HCT116 (cell line): ENCODE results near the gene CMIP. TPM values are rescaled to one million over a fixed set of nuclear protein-coding genes. Genes with fewer than 3 reads are reported as not detected.

Experiments used
- ATAC-seq: fragments of 200-7000 bp; cut with Tn5 transposase; 2 replicates; pipeline ENCODE4 v1.9.1; 2020; ENCODE audit warnings: mild to moderate bottlenecking, moderate library complexity
- BruUV-seq: library from RNA; stranded (reverse); fragments of 400-500 nt; replicated peaks from 2 replicates; lab custom pipeline; 2021; lab: Mats Ljungman, UMichigan
- CTCF ChIA-PET: fragments of 300-600 bp; sonication (Branson Sonifier 250); formaldehyde crosslinking; loops from one replicate; lab custom pipeline; 2021; ENCODE audit warnings: antibody characterized with exemption; lab: Charles Lee
- POLR2A ChIA-PET: fragments of 300-600, 350-600 bp; sonication (Branson Sonifier 250); formaldehyde crosslinking; loops from one replicate; lab custom pipeline; 2021; ENCODE audit warnings: antibody characterized with exemption; lab: Charles Lee
- RAD21 ChIA-PET, 2 experiments: fragments of 300-600 bp; sonication (Branson Sonifier 250); formaldehyde crosslinking; loops; one replicate each; lab custom pipeline; 2023; ENCODE audit warnings: low total read pairs in 2 of 2; ENCODE audit not compliant: uncharacterized antibody in 2 of 2, unreplicated experiment in 2 of 2, low non-redundant PET in 1 of 2; lab: Charles Lee
- DNase-seq: peaks from one replicate; pipeline ENCODE4 v3.0.0-alpha.2; 2010; ENCODE audit warnings: low read depth, low spot score
- H2AFZ ChIP-seq: fragments of 200-600 bp; shearing (Covaris generic), sonication (generic); 2 replicates; pipeline ENCODE4 v1.6.1; 2017; ENCODE audit warnings: low read depth, mixed run types, mixed read lengths, antibody characterized with exemption, low read length; ENCODE audit not compliant: poor library complexity, severe bottlenecking
- H3K27ac ChIP-seq: 2 replicates; pipeline ENCODE4 v1.5.1; 2012; ENCODE audit warnings: low read depth, low read length
- H3K27me3 ChIP-seq: fragments of 200-600 bp; sonication (generic); 2 replicates; pipeline ENCODE4 v1.6.1; 2016; ENCODE audit warnings: mixed run types, low read length, mixed read lengths; ENCODE audit not compliant: insufficient read depth
- H3K36me3 ChIP-seq, 2 experiments: fragments of 200-500 bp in 1 of 2; fragments of 200-600 bp in 1 of 2; sonication (Bioruptor generic) in 1 of 2; sonication (generic) in 1 of 2; 2 replicates each; pipeline versions ENCODE4 v1.5.1 to v1.6.1; 2014 to 2016; ENCODE audit warnings: low read length in 2 of 2, inconsistent platforms in 1 of 2, mixed read lengths in 1 of 2, mixed run types in 1 of 2; ENCODE audit not compliant: insufficient read depth in 2 of 2, control insufficient read depth in 1 of 2
- H3K4me1 ChIP-seq, 2 experiments: fragments of 200-600 bp in 1 of 2; sonication (generic) in 1 of 2; 2 replicates each; pipeline versions ENCODE4 v1.5.1 to v1.6.1; 2012 to 2017; ENCODE audit warnings: low read length in 2 of 2, inconsistent platforms in 1 of 2, mild to moderate bottlenecking in 1 of 2, mixed read lengths in 1 of 2, mixed run types in 1 of 2, moderate library complexity in 1 of 2; ENCODE audit not compliant: insufficient read depth in 2 of 2, control insufficient read depth in 1 of 2
- H3K4me2 ChIP-seq: fragments of 200-600 bp; sonication (generic); 2 replicates; pipeline ENCODE4 v1.6.1; 2017; ENCODE audit warnings: mixed run types, low read length, mixed read lengths
- H3K4me3 ChIP-seq, 2 experiments: fragments of 200-600 bp in 1 of 2; sonication (generic) in 1 of 2; replicated peaks in 1 of 2; 2 replicates each; pipeline ENCODE4 v1.5.1; 2011 to 2016; ENCODE audit warnings: low read length in 2 of 2, control low read depth in 1 of 2, low read depth in 1 of 2, mild to moderate bottlenecking in 1 of 2, mixed read lengths in 1 of 2, mixed run types in 1 of 2
- H3K79me2 ChIP-seq: fragments of 200-600 bp; sonication (generic); 2 replicates; pipeline ENCODE4 v1.6.1; 2017; ENCODE audit warnings: mild to moderate bottlenecking, mixed run types, low read length, moderate library complexity, mixed read lengths; ENCODE audit not compliant: insufficient read depth
- H3K9ac ChIP-seq: fragments of 200-600 bp; sonication (generic); 2 replicates; pipeline ENCODE4 v1.6.1; 2016; ENCODE audit warnings: low read length, mixed read lengths
- H3K9me2 ChIP-seq: fragments of 200-600 bp; sonication (generic), shearing (Covaris generic); 2 replicates; pipeline ENCODE4 v1.6.1; 2017; ENCODE audit warnings: mixed run types, mild to moderate bottlenecking, moderate library complexity; ENCODE audit not compliant: insufficient read depth
- H3K9me3 ChIP-seq, 2 experiments: fragments of 200-500 bp in 1 of 2; fragments of 200-600 bp in 1 of 2; sonication (Bioruptor generic) in 1 of 2; sonication (generic) in 1 of 2; 2 replicates each; pipeline ENCODE4 v1.6.1; 2014 to 2017; ENCODE audit warnings: low read length in 2 of 2, mixed read lengths in 2 of 2, inconsistent platforms in 1 of 2, low read depth in 1 of 2, mild to moderate bottlenecking in 1 of 2, mixed run types in 1 of 2, moderate library complexity in 1 of 2; ENCODE audit not compliant: control insufficient read depth in 1 of 2, insufficient read depth in 1 of 2
- H4K20me1 ChIP-seq: fragments of 200-600 bp; sonication (generic), shearing (Covaris generic); 2 replicates; pipeline ENCODE4 v1.6.1; 2017; ENCODE audit warnings: mixed run types, mild to moderate bottlenecking, moderate library complexity; ENCODE audit not compliant: insufficient read depth
- CBX3 ChIP-seq: IDR thresholded peaks from 2 replicates; pipeline ENCODE4 v1.6.1; 2012; ENCODE audit warnings: low read depth
- CEBPB ChIP-seq: IDR thresholded peaks from 2 replicates; pipeline ENCODE4 v1.6.1; 2012; ENCODE audit warnings: low read depth
- CTCF ChIP-seq, 3 experiments: fragments of 200-600 bp in 1 of 3; sonication (generic) in 1 of 3; IDR thresholded peaks in 2 of 3; conservative IDR thresholded peaks in 1 of 3; 2 replicates each; pipeline ENCODE4 v1.5.1; 2012 to 2017; ENCODE audit warnings: low read depth in 2 of 3, low read length in 2 of 3, antibody characterized with exemption in 1 of 3, borderline replicate concordance in 1 of 3, control low read depth in 1 of 3, mild to moderate bottlenecking in 1 of 3, mixed read lengths in 1 of 3, mixed run types in 1 of 3, moderate library complexity in 1 of 3; ENCODE audit not compliant: insufficient read depth in 1 of 3
- FOSL1 ChIP-seq: IDR thresholded peaks from 2 replicates; pipeline ENCODE4 v1.6.1; 2012; ENCODE audit warnings: low read depth
- JUND ChIP-seq: IDR thresholded peaks from 2 replicates; pipeline ENCODE4 v1.6.1; 2012
- POLR2AphosphoS5 ChIP-seq: IDR thresholded peaks from 2 replicates; pipeline ENCODE4 v1.6.1; 2011; ENCODE audit warnings: mild to moderate bottlenecking, low read depth, low read length, moderate library complexity
- RAD21 ChIP-seq: IDR thresholded peaks from 2 replicates; pipeline ENCODE4 v1.6.1; 2012; ENCODE audit warnings: low read depth, mild to moderate bottlenecking
- SIN3A ChIP-seq: IDR thresholded peaks from 2 replicates; pipeline ENCODE4 v1.6.1; 2012; ENCODE audit warnings: low read depth
- SP1 ChIP-seq: IDR thresholded peaks from 2 replicates; pipeline ENCODE4 v1.6.1; 2012; ENCODE audit warnings: low read depth
- SRF ChIP-seq: IDR thresholded peaks from 2 replicates; pipeline ENCODE4 v1.6.1; 2012; ENCODE audit warnings: low read depth
- TCF7L2 ChIP-seq: IDR thresholded peaks from 2 replicates; pipeline ENCODE4 v1.7.0; 2011; ENCODE audit warnings: borderline replicate concordance, inconsistent platforms; ENCODE audit not compliant: insufficient read depth, insufficient read length; ENCODE audit errors: extremely low read depth
- YY1 ChIP-seq: IDR thresholded peaks from 2 replicates; pipeline ENCODE4 v1.6.1; 2011; ENCODE audit warnings: low read length, low read depth, moderate library complexity, mild to moderate bottlenecking; ENCODE audit not compliant: insufficient replicate concordance; ENCODE audit errors: extremely low read depth
- ZBTB33 ChIP-seq: IDR thresholded peaks from 2 replicates; pipeline ENCODE4 v1.6.1; 2011; ENCODE audit warnings: mild to moderate bottlenecking, low read length, moderate library complexity; ENCODE audit not compliant: insufficient replicate concordance; ENCODE audit errors: extremely low read depth
- ZFX ChIP-seq: fragments of 450-650 bp; IDR thresholded peaks from 2 replicates; pipeline ENCODE4 v1.6.1; 2017
- intact Hi-C: fragments of 100-400 bp; cut with micrococcal nuclease; formaldehyde crosslinking; loops from 2 replicates; pipeline ENCODE4 v1.10.0; 2022
- total RNA-seq: library from RNA; stranded (reverse); gene quantifications from one replicate; pipeline ENCODE4 v1.2.1, GENCODE V29; 2021; ENCODE audit not compliant: unreplicated experiment
- TF ChIP-seq, protein P1 (sequence below): IDR thresholded peaks from 2 replicates; pipeline ENCODE4 v1.6.1; 2012

CMIP gene
- total RNA-seq, 1 experiment from 2014 or later = 64.6 TPM

- intact Hi-C loops = no loop called here
- peak; percentile 83 for DNase-seq
- Histone ChIP-seq H3K79me2 (peaks cover 97% of the 10 kb centered on the region), H3K4me2 (peak overlapping the region; percentile 67), H3K9me2 (no peaks in the 10 kb centered on the region), H2AFZ (no peak overlapping the region), H4K20me1 (no peaks in the 10 kb centered on the region), H3K9me3 (no peaks in the 10 kb centered on the region), H3K9ac (peak overlapping the region; percentile 58), H3K27me3 (no peaks in the 10 kb centered on the region), H3K36me3 (no peaks in the 10 kb centered on the region; a peak in 1 of 4 replicates), H3K4me1 (peaks cover 38 to 79% of the 10 kb centered on the region in 2 experiments), H3K4me3 (0 out of 4 replicates have a peak overlapping the region, but pooled peaks of 1 of the 2 experiments have one; percentile 0), H3K27ac (peak overlapping the region; percentile 79)
- ChIA-PET POLR2A (interaction anchor here (0.6 to 1.3 kb wide), 5 partner anchors 9 to 87 kb away, joined by 3 to 6 read pairs (median 3); no protein-coding TSS in a partner anchor), RAD21 (no interaction called here), CTCF (interaction anchor here (0.6 to 1.3 kb wide), 3 partner anchors 64 to 129 kb away, joined by 3 to 4 read pairs (median 3); no protein-coding TSS in a partner anchor)
- peak; percentile 95 for ATAC-seq
- TF ChIP-seq FOSL1 (peak; percentile 94), TCF7L2 (peak; percentile 82), ZBTB33 (peak; percentile 29), ZFX (peak; percentile 62; the same call in 1 of the 2 replicates), JUND (peak; percentile 94), YY1 (no peak), CBX3 (no peak; the same call in 1 of the 2 replicates), RAD21 (no peak), CTCF (IDR thresholded peaks at IDR 0.05 in 2 of 3, conservative IDR thresholded peaks at IDR 0.05 in 1 of 3; ENCODE audit: borderline replicate concordance in 1 of 3, insufficient read depth in 1 of 3, low read depth in 2 of 3, low read length in 2 of 3) (no peak), POLR2AphosphoS5 (peak; percentile 66), SP1 (peak; percentile 88), SIN3A (peak; percentile 99), CEBPB (no peak), SRF (no peak)
- TF ChIP-seq, protein P1, sequence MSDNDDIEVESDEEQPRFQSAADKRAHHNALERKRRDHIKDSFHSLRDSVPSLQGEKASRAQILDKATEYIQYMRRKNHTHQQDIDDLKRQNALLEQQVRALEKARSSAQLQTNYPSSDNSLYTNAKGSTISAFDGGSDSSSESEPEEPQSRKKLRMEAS = peak; percentile 100
- no TSS peak for BruUV-seq
These were observed 49.3 kb downstream of the CMIP start for GRCh38 chr16:81493755-81494433.
